Karpas-422 (cell line): Measurements from ENCODE around the gene CD82. TPM values are rescaled to one million over a fixed set of nuclear protein-coding genes. Genes with fewer than 3 reads are reported as not detected.

Source experiments
- DNase-seq: peaks from one replicate; pipeline ENCODE4 v3.0.0-alpha.2; 2015
- H2AFZ ChIP-seq: fragments of 200-600 bp; sonication (generic); 2 replicates; pipeline ENCODE4 v1.6.1; 2014; ENCODE audit warnings: antibody characterized with exemption, low read length, mixed read lengths
- H3K27ac ChIP-seq: fragments of 200-600 bp; sonication (generic); 2 replicates; pipeline ENCODE4 v1.5.1; 2014; ENCODE audit warnings: mild to moderate bottlenecking, low read length, moderate library complexity
- H3K27me3 ChIP-seq: fragments of 200-600 bp; sonication (generic); 2 replicates; pipeline ENCODE4 v1.6.1; 2014; ENCODE audit warnings: low read length, mixed read lengths
- H3K36me3 ChIP-seq: fragments of 200-600 bp; sonication (generic); 2 replicates; pipeline ENCODE4 v1.6.1; 2014; ENCODE audit warnings: low read length, mixed read lengths; ENCODE audit not compliant: insufficient read depth
- H3K4me1 ChIP-seq: fragments of 200-600 bp; sonication (generic); 2 replicates; pipeline ENCODE4 v1.6.1; 2014; ENCODE audit warnings: mild to moderate bottlenecking, low read length, mixed read lengths
- H3K4me2 ChIP-seq: fragments of 200-600 bp; sonication (generic); 2 replicates; pipeline ENCODE4 v1.6.1; 2014; ENCODE audit warnings: low read length, low read depth, mild to moderate bottlenecking; ENCODE audit not compliant: poor library complexity, severe bottlenecking
- H3K4me3 ChIP-seq: fragments of 200-600 bp; sonication (generic); 2 replicates; pipeline ENCODE4 v1.5.1; 2014; ENCODE audit warnings: mild to moderate bottlenecking, antibody characterized with exemption, low read length, mixed read lengths
- H3K79me2 ChIP-seq: fragments of 200-600 bp; sonication (generic); 2 replicates; pipeline ENCODE4 v1.6.1; 2014; ENCODE audit warnings: mild to moderate bottlenecking, low read length, mixed read lengths
- H3K9ac ChIP-seq: fragments of 200-600 bp; sonication (generic); 2 replicates; pipeline ENCODE4 v1.6.0; 2014; ENCODE audit warnings: low read length
- H3K9me2 ChIP-seq: fragments of 200-600 bp; sonication (generic), shearing (Covaris generic); replicated peaks from 2 replicates; pipeline ENCODE4 v1.6.0; 2014; ENCODE audit warnings: mild to moderate bottlenecking, low read length, moderate library complexity; ENCODE audit not compliant: insufficient read depth
- H3K9me3 ChIP-seq: fragments of 300-700, 200-600 bp; sonication (generic); 2 replicates; pipeline ENCODE4 v1.6.1; 2014; ENCODE audit warnings: low read length, mixed read lengths
- H4K20me1 ChIP-seq: fragments of 200-600 bp; sonication (generic); 2 replicates; pipeline ENCODE4 v1.6.1; 2014; ENCODE audit warnings: mild to moderate bottlenecking, antibody characterized with exemption, low read length, low read depth; ENCODE audit not compliant: insufficient read depth
- total RNA-seq: library from RNA; depleted of rRNA; stranded (reverse); fragments of >200 nt; shearing (Covaris generic); gene quantifications from 2 replicates; pipeline ENCODE4 v1.2.3, GENCODE V29; 2014; ENCODE audit warnings: low replicate concordance

The CD82 gene
- total RNA-seq, 1 experiment from 2014 or later = 22.2 TPM

DNA sequence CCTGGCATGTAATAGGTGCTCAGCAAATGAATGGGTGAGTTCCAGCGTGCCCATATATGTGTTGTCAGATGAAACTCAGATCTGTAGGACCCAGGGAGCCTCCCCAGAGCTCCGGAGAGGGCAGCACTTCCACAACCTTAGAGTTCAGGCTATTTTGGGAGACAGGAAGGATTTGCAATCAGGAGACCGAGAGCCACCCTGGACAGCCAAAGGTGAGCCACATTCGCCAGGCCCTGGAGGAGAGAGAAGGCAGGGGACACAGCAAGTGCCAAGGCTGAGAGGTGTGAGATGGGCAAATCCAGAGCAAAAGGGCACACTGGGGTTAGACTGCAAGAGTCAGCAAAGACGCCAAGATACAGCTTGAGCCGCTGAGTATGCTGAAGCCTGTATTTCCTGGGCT, 66.4 kb downstream of the CD82 start:
- DNase-seq = no peak
- Histone ChIP-seq H2AFZ (no peak overlapping the region), H3K4me2 (no peak overlapping the region), H3K27ac (no peak overlapping the region), H3K4me3 (no peak overlapping the region), H3K9me2 (no peaks in the 10 kb centered on the region), H4K20me1 (no peaks in the 10 kb centered on the region), H3K27me3 (no peaks in the 10 kb centered on the region; the same call in 1 of the 2 replicates), H3K9me3 (no peaks in the 10 kb centered on the region), H3K79me2 (no peaks in the 10 kb centered on the region), H3K9ac (no peak overlapping the region), H3K4me1 (peaks cover 16% of the 10 kb centered on the region), H3K36me3 (no peaks in the 10 kb centered on the region)

DNA sequence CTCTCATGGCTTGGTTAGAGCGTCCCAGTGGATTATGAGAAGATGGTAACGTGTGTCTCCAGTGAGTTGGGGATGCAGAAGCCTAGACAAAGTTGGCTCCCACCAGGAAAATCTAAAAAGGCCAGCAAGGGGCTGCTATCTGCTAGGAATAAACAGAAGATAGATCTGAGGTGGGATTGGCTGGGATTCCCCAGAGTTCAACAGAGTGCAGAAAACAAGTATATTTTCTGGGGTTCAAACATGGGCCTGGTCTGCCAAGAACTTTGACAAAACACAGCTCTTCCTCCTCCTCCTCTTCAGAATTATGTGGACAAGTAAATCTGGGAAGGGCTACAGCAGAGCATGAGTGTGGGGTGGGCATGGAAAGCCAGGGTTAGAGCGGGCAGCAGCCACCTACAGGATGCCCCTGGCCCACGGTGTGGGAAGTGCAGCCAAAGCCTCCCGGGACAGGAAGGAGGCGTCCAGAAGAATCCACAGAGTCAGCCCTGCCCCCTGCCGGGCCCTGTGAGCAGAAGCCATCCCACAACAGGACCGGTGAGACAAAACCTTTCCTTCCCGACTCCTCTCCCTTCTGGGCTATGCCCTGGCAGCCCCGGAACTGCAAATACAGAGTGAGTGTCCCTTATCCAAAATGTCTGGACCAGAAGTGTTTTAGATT, 67.1 kb downstream of the CD82 start:
- no peak overlapping the region for H3K4me2 ChIP-seq
- no peak overlapping the region for H3K9ac ChIP-seq
- peak; percentile 66 for DNase-seq
- H3K9me2 ChIP-seq = no peaks in the 10 kb centered on the region
- no peak overlapping the region for H3K4me3 ChIP-seq
- no peaks in the 10 kb centered on the region for H3K79me2 ChIP-seq
- H3K27ac ChIP-seq = no peak overlapping the region
- peaks cover 16% of the 10 kb centered on the region for H3K4me1 ChIP-seq
- no peaks in the 10 kb centered on the region; the same call in 1 of the 2 replicates for H3K27me3 ChIP-seq
- no peak overlapping the region for H2AFZ ChIP-seq
- no peaks in the 10 kb centered on the region for H4K20me1 ChIP-seq
- H3K36me3 ChIP-seq = no peaks in the 10 kb centered on the region
- H3K9me3 ChIP-seq = no peaks in the 10 kb centered on the region

DNA sequence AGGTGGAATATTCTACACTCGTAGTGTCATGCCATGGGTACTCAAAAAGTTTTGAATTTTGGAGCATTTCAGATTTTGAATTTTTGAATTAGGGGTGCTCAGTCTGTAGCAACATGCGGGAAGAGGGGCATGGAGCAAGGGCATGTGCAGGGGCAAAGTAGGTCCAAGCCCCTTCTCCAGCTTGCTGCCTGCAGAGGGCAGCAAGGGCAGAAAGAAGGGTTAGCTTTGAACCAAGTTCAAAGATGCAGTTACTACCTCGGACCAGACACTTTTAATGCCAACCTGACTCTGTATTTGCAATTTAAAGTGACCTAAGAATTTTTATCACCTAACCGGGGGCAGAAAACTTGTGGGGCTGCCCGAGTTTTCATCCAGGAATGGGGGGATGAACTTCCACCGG, 68.2 kb downstream of the CD82 start:
- H4K20me1 ChIP-seq = no peaks in the 10 kb centered on the region
- H2AFZ ChIP-seq = no peak overlapping the region
- H3K4me2 ChIP-seq = peak overlapping the region; percentile 18
- H3K27ac ChIP-seq = no peak overlapping the region
- DNase-seq = peak; percentile 70
- no peaks in the 10 kb centered on the region for H3K79me2 ChIP-seq
- H3K36me3 ChIP-seq = no peaks in the 10 kb centered on the region
- no peaks in the 10 kb centered on the region; the same call in 1 of the 2 replicates for H3K27me3 ChIP-seq
- H3K9me3 ChIP-seq = no peaks in the 10 kb centered on the region
- H3K9me2 ChIP-seq = no peaks in the 10 kb centered on the region
- H3K9ac ChIP-seq = no peak overlapping the region
- H3K4me3 ChIP-seq = no peak overlapping the region
- H3K4me1 ChIP-seq = peaks cover 16% of the 10 kb centered on the region

DNA sequence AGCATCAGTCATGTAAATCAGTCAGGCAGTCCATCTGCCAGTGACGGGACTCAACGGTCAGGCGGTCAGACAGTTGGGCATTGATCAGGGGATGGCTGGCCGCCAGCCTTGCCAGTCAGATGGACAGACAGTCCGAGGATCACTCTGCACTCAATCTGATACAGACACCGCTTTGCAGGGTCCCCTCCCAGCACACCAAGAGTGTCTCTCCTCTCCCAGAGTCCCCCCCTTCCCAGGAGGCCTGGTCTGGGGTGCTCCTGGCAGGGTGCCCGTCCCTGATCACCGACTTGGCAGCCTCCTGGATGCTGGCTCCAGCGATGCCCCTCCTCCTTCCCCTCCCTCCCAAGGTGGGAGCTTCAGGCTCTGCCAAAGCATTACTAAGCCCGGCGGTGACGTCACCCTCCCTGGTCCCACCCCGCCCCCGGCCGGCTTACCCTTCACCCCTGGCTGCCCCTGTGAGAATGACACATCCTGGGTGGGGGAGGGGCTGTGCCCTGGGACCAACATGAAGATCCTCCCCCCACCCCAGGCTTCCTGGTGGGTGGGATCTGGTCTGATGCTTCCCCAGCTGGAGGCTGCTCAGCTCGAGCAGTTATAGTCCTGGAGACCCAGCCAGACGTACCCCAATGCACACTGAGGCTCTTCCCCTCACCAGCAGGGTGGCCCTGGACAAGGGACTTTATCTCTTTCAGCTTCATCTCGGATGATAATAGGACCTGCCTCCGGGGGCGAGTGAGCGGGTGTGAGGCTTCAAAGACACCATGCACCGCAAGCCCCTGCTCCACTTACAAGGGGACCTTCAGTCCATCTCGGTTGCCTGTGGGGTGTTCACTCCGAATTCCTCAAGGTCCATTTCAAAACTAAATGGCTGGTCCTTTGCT, 69.2 kb downstream of the CD82 start:
- H3K9me2 ChIP-seq = no peaks in the 10 kb centered on the region
- H3K27ac ChIP-seq = no peak overlapping the region
- H3K9ac ChIP-seq = no peak overlapping the region
- H3K27me3 ChIP-seq = no peaks in the 10 kb centered on the region; the same call in 1 of the 2 replicates
- no peak overlapping the region for H3K4me3 ChIP-seq
- peak; percentile 51 for DNase-seq
- H3K79me2 ChIP-seq = no peaks in the 10 kb centered on the region
- no peak overlapping the region for H2AFZ ChIP-seq
- peak overlapping the region; percentile 14 for H3K4me2 ChIP-seq
- H4K20me1 ChIP-seq = no peaks in the 10 kb centered on the region
- H3K9me3 ChIP-seq = no peaks in the 10 kb centered on the region
- H3K4me1 ChIP-seq = peaks cover 16% of the 10 kb centered on the region
- no peaks in the 10 kb centered on the region for H3K36me3 ChIP-seq

DNA sequence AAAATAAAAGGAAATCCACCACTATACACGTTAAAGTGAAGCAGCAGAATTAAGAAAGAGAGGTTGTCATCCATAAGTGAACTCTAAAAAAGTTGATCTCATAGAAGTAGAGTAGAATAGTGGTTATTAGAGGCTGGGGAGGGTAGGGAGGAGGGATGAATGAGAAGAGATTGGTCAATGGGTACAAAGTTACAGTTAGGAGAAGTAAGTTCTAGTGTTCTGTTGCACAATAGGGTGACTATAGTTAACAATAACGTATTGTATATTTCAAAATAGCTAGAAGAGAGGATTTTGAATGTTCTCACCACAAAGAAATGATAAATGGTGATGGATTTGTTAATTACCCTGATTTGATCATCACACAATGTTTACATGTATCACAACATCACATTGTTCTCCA, 72.0 kb downstream of the CD82 start:
- H3K9ac ChIP-seq = no peak overlapping the region
- H4K20me1 ChIP-seq = no peaks in the 10 kb centered on the region
- DNase-seq = no peak
- H3K9me3 ChIP-seq = no peaks in the 10 kb centered on the region
- H3K79me2 ChIP-seq = no peaks in the 10 kb centered on the region
- no peak overlapping the region for H3K4me3 ChIP-seq
- H3K4me2 ChIP-seq = no peak overlapping the region
- H2AFZ ChIP-seq = no peak overlapping the region
- peaks cover 16% of the 10 kb centered on the region for H3K4me1 ChIP-seq
- no peaks in the 10 kb centered on the region; the same call in 1 of the 2 replicates for H3K27me3 ChIP-seq
- H3K9me2 ChIP-seq = no peaks in the 10 kb centered on the region
- no peaks in the 10 kb centered on the region for H3K36me3 ChIP-seq
- H3K27ac ChIP-seq = no peak overlapping the region

DNA sequence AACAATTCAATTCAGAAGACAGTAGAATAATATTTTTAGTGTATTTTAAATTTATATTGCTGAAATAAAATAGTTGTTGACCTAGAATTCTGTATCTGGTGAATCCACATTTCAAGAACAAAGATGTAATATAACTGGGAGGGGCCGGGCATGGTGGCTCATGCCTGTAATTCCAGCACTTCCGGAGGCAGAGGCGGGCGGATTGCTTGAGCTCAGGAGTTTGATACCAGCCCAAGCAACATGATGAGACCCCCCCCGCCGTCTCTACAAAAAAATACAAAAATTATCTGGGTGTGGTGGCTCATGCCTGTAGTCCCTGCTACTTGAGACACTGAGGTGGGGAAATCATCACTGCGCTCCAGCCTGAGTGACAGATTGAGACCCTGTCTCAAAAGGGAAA, 72.6 kb downstream of the CD82 start:
- no peaks in the 10 kb centered on the region for H3K79me2 ChIP-seq
- H3K4me2 ChIP-seq = no peak overlapping the region
- no peaks in the 10 kb centered on the region for H4K20me1 ChIP-seq
- H3K27me3 ChIP-seq = no peaks in the 10 kb centered on the region; the same call in 1 of the 2 replicates
- H2AFZ ChIP-seq = no peak overlapping the region
- H3K27ac ChIP-seq = no peak overlapping the region
- peaks cover 16% of the 10 kb centered on the region for H3K4me1 ChIP-seq
- no peak for DNase-seq
- no peak overlapping the region for H3K4me3 ChIP-seq
- H3K9ac ChIP-seq = no peak overlapping the region
- H3K9me2 ChIP-seq = no peaks in the 10 kb centered on the region
- no peaks in the 10 kb centered on the region for H3K36me3 ChIP-seq
- H3K9me3 ChIP-seq = peaks cover 4% of the 10 kb centered on the region; the same call in 1 of the 2 replicates

DNA sequence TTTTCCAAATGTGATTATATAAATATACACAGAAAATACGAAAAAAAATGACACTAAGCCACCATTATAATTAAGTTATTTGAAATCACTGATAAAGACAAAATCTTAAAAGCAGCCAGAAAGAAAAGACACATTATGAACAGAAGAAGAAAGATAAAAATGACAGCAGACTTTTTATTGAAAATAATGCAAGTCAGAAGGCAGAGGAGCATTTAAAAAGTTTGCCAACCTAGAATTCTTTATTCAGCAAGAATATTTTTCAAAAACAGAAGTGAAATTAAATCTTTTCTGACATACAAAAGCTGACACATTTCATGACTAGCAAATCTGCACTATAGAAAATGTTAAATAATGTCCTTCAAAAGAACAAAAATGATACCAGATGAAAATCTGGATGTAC, 77.8 kb downstream of the CD82 start:
- Histone ChIP-seq H3K4me2 (no peak overlapping the region), H3K4me3 (no peak overlapping the region), H3K27ac (no peak overlapping the region), H3K79me2 (no peaks in the 10 kb centered on the region), H3K9me2 (no peaks in the 10 kb centered on the region), H2AFZ (no peak overlapping the region), H3K4me1 (peaks cover 9% of the 10 kb centered on the region), H3K9me3 (peaks cover 9% of the 10 kb centered on the region; the same call in 1 of the 2 replicates), H3K27me3 (no peaks in the 10 kb centered on the region), H3K36me3 (no peaks in the 10 kb centered on the region), H4K20me1 (no peaks in the 10 kb centered on the region), H3K9ac (no peak overlapping the region)
- DNase-seq = no peak

DNA sequence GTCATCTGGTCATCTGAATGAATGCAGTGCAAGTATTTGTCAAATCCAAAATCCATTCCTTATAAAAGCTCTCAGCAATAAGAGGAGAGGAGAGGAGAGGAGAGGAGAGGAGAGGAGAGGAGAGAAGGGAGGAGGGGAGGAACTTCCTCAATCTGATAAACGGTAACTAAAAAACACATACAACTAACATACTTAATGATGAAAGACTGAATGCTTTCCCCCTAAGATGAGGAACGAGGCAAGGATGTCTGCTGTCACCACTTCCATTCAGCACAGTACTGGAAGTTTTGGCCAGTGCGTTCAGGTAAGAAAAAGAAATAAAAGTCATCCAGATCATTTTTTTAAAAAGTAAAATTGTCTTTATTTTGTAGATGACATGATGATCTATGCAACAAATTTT, 80.4 kb downstream of the CD82 start:
- no peak for DNase-seq
- Histone ChIP-seq H3K36me3 (no peaks in the 10 kb centered on the region; the same call in 1 of the 2 replicates), H3K27ac (no peak overlapping the region), H3K27me3 (no peaks in the 10 kb centered on the region), H3K79me2 (no peaks in the 10 kb centered on the region), H2AFZ (no peak overlapping the region), H3K4me2 (no peak overlapping the region), H3K9me2 (no peaks in the 10 kb centered on the region), H3K4me3 (no peak overlapping the region), H4K20me1 (no peaks in the 10 kb centered on the region), H3K9ac (no peak overlapping the region), H3K4me1 (peaks cover 29% of the 10 kb centered on the region), H3K9me3 (peaks cover 9% of the 10 kb centered on the region; the same call in 1 of the 2 replicates)
